ENCODE data around the gene SYNPO2.
"Not testable (repeated sequence)": the region's sequence is repeated elsewhere in the genome, so short reads cannot be mapped to it uniquely, and the experiment has no call there.

SYNPO2 gene, protein sequence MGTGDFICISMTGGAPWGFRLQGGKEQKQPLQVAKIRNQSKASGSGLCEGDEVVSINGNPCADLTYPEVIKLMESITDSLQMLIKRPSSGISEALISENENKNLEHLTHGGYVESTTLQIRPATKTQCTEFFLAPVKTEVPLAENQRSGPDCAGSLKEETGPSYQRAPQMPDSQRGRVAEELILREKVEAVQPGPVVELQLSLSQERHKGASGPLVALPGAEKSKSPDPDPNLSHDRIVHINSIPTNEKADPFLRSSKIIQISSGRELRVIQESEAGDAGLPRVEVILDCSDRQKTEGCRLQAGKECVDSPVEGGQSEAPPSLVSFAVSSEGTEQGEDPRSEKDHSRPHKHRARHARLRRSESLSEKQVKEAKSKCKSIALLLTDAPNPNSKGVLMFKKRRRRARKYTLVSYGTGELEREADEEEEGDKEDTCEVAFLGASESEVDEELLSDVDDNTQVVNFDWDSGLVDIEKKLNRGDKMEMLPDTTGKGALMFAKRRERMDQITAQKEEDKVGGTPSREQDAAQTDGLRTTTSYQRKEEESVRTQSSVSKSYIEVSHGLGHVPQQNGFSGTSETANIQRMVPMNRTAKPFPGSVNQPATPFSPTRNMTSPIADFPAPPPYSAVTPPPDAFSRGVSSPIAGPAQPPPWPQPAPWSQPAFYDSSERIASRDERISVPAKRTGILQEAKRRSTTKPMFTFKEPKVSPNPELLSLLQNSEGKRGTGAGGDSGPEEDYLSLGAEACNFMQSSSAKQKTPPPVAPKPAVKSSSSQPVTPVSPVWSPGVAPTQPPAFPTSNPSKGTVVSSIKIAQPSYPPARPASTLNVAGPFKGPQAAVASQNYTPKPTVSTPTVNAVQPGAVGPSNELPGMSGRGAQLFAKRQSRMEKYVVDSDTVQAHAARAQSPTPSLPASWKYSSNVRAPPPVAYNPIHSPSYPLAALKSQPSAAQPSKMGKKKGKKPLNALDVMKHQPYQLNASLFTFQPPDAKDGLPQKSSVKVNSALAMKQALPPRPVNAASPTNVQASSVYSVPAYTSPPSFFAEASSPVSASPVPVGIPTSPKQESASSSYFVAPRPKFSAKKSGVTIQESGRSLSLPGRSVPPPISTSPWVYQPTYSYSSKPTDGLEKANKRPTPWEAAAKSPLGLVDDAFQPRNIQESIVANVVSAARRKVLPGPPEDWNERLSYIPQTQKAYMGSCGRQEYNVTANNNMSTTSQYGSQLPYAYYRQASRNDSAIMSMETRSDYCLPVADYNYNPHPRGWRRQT
- 6.6 to 7.3 reads per million in 2 donors for total RNA-seq

DNA sequence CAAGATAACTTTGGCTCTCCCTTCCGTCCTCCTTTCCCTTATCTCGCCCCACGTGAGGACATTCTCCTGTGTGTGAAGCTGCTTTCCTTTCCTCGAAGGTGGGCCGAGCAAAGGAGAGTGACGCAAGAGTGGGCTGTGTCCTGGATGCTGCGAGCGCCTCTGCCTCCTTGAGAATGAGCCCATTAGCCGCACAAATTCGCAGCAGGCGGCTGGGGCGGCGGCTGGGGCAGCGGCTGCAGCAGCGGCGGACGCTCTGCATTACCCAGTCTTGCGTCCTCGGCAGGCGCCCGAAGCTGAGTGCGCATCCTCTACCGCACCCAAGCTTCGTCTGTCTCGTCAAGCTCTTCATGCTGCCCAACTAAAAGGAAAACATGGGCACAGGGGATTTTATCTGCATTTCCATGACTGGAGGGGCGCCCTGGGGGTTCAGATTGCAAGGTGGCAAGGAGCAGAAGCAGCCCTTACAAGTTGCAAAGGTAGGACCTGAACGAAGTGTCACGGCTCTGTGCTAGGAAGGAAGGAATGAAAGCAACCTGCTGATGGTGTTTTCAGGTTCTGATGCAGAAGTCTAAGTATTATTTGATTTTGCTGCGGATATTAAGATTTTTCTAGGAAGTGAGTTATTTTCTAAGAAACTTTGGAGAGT is at the start of gene SYNPO2:
Gene SYNPO2, plus strand, starts transcription at position 189 of the 646 bp plus-strand sequence. Its CDS starts 183 bp downstream, at position 372.
- DNase-seq: no peak

DNA sequence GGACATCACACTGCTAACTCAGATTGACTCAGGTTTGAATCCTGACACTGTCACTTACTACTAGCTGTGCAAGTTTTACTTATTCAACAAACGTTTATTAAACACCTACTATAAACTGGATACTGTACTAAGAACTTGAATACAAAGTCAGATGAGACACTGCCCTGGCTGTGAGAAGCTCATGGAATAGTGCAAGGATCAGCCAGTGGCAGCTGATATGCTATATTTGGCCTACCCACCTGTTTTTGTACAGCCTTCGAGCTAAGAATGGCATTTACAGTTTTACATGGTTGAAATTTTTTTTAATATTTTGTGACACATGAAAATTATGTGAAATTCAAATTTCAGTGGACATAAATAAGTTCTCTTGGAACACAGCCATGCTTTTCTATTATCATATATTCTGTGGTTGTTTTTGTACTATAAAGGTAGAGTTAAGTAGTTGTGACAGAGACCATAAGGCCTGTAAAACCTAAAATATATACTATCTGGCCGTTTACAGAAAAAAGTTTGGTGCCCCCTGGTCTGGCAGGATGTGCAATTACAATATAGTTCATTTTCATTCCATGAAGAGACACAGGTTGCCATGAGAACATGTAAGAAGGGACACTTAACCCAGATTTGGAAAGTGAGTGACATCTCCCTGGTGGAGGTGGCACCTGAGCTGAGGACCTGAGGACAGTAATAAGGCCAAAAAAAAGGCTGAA is 49.3 kb upstream of the SYNPO2 start:
- DNase-seq: no peak

DNA sequence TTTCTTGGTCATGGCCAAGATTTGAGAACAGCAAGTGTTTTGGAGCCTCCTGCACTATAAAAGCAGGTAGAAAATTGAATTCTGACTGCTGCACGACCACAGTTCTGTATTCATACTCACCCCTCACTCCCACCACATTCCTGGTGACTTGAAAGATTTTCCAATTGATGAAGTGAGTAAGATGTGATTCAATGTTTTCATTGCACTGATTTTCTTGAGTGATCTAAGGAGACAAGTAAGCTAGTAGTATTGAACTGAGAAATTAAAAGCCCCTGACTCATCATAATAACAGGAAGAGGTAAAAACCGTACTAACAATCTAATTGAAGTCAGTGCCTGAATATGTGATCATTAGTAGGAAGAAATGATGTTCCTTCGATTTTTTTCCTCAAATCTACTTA is 46.6 kb upstream of the SYNPO2 start:
- DNase-seq: no peak

DNA sequence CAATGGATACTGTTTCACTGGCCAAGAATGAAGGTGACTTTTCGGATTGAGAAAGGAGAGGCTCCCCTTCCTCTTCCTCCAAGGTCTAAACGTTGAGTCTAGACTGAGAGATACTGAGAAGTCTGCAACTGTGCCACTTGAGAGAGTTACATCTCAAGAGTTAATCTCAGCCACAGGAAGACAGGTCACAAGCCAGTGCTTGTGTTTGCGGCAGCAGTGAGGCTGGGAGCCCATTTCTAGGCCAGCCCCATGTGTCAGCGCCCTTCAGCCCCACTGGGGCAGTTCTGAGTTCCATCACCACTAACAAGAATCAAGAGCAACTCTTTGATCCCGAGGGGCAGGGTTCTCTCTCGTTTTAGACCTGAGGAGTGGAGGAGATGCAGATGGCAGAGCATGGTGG is 45.4 kb upstream of the SYNPO2 start:
- no peak for DNase-seq

DNA sequence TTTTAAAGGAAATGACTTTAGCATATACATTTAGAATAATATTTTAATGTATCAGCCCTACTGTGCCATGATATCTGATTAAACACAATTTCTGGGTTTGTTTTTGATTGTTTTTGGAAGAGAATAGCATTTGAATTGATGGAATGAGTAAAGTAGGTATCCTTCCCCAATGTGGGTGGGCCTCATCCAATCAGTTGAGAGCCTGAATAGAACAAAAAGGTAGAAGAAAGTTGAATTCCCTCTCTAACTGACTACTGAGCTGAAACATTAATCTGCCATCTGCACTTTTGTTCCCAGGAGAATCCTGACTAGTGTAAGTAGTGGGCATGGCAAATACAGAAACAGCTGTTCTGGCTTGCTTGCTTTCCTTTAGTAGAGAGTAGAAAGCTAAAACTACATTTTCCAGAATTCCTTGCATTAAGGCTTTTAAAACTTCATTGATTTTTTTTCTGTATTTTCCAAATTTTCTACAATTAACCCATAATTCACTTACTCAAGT is 43.1 kb upstream of the SYNPO2 start:
- DNase-seq: no peak

DNA sequence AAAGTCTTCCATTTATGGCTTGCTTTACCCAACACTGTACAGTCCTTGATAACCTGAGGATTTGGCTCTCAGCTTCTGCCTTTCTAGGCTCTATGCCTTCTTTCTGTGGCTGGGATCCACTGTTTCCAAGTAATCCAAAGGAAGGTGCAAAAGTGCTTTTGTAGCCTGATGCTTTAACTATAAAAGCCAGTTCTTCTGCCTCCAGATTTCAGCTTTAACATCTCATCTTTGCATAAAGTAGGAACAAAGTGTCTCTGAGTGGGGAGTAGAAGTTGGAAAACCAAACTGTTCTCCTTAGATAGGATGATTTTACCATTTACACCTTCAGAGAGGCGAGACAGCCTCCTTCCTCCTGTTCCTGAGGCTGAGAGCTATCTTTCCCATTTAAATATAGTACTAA is 41.7 kb upstream of the SYNPO2 start:
- no peak for DNase-seq

DNA sequence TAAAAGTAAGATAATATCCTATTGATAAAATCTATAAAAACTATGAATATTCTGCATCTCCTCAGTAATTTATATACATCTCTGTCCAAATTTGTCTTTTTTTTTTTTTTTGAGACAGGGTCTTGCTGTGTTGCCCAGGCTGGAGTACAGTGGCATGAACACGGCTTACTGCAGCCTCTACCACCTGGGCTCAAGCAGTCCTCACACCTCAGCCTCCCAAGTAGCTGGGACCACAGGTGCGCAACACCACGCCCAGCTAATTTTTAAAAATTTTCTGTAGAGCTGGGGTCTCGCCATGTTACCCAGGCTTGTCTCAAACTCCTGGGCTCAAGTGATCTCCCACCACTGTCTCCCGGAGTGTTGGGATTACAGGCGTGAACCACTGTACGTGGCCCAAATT is 40.4 kb upstream of the SYNPO2 start:
- no peak for DNase-seq

DNA sequence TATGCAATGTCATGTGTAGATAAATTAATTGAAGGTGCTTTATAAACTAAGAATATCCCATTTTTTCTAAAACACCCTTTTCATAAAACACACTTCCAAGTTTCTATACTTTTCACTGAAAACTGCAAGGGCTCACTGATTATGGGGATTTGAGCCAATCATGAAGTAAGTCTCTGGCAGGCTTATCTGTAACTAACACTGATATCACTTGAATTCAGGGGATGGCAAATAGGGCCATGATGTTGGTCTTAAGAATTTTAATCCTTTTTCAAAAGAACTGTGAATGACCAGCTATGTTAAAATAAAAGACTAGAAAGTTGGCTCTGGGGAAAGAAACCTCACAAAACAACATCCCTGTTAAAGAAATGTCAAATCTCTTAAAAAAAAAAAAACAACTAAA is 39.8 kb upstream of the SYNPO2 start:
- DNase-seq: no peak

DNA sequence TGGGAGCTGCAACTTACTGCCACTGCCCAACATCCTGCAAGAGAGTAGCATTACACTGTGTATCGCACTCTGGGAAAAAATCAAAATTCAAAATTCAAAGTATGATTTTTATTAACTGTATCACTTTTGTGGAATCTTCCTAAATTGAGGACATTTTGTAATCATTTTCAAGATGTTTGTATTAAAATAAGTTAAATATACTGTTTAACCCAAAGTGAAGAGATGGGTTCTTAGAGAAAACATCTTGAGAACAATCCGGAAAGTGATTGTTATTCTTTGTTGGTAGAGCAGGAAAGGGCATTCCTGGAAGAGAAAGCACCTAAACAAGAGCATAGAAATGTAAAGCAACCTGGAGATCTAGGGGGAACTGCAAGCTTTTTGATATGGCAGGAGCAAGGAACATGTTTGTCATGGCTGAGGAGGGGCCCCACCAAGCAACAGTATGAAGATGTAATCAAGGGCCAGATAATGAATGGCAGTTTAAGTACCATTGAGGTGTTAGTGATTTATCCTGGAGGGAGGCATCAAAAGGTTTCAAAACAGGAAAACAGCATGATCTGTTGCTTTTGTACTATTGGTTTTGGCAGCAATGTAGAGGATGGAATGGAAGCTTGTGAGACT is 38.7 kb upstream of the SYNPO2 start:
- no peak for DNase-seq

DNA sequence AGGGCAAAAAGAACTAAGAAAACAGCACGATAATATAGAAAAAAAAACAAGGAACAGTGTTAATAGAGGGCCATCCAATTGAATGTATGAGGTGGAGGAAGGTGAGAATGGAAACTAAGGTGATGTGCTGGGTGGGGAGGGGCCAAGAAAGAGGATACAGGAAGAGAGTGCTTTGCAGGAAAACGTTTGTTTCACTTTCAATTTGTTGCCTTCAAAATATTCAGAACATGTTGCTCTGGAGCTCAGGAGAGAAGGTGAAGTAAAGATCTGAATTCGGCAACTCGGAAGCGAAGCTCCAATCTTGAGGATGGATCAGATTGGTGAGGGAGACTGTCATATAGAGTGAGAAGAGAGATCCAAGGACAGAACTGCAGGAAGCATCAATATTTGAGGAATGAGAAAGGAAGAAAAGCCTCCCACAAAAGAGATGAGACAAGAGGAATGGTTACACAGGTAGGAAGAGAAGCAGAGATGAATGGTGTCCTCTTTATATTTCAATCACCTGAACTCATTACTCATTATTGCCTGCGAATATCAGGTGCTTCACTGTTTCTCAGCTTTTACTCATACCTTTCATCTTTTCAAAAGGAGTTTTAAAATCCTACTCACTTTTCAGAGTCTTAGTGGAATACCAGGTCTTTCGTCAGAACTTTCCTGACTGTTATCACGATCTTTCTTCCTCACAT is 38.0 kb upstream of the SYNPO2 start:
- no peak for DNase-seq

DNA sequence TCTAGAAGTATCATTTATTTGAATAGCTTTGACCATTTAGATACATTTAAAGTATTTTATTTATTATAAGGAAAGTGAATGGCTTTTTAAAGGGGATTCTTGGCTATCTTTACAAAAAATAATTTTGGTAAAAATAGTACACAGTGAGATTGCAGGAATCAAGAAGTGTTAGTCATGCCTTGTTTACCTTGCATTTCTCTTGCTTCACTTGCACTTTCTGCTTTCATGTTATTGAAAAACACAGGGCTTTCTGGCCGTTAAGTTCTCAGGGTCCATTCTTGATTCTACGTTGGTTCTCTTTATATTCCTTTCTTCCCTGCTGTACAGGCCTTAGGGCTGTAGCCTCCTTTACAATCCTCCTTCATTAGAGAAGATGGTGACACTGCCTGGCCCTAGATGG is 30.9 kb upstream of the SYNPO2 start:
- DNase-seq: no peak

DNA sequence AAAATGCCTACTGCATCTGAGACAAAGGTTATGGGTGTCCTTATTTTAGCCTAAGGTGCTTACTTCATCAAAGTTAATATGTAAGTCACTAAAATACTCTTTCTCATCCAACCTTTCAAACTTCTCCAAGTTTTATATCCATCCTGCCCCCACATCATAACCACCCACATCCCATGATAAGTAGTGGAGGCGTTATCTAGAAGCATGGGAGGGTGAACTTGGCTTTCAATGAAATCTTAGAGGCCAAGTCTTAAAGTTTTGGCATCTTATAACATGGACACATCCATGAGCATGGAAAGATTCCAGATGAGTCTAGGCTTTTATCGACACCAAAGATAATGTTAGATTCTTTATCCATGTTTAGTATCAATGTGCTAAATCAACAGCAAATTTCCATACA is 29.9 kb upstream of the SYNPO2 start:
- no peak for DNase-seq

DNA sequence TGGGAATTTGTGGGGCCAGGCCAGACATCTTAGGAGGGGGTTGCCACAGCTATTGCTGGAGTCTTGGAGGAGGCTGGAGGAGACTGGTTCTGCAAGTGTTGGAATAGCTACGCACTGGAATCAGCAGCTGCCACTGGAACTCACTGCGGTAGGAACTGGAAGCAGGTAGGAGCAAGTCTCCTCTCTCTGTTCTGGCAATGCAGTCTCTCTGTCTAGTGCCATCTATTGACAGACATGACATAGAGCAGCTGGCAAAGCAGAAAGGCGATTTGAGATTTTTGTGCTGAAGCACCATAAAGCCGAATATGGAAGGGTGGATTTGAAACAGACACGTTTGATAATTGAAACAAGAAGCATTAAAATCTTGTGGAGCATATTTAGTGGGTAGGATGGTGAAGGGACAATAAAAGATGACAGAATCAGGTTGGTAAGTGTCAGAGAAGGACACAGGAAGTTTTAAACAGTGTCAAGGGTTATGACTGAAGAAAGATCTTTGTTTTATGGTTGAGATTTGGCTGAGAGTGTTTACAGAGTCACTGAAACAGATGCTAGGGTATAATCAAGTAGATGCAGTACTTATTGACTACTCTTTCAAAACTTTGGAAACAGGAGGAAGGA is 23.5 kb upstream of the SYNPO2 start:
- DNase-seq: no peak

DNA sequence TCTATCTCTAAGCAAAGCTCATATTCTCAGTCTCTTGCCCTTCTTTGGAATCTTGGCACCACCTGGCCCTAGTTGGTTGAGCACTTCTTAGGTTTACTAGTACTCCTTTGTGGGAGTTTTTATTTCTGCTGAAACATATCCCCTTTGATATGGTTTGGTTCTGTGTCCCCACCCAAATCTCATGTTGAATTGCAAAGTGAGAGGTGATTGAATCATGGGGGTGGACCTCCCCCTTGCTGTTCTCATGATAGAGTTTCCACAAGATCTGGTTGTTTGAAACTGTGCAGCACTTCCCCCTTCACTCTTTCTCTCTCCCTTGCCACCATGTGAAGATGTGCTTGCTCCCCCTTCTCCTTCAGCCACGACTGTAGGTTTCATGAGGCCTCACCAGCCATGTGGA is 22.2 kb upstream of the SYNPO2 start:
- no peak for DNase-seq

DNA sequence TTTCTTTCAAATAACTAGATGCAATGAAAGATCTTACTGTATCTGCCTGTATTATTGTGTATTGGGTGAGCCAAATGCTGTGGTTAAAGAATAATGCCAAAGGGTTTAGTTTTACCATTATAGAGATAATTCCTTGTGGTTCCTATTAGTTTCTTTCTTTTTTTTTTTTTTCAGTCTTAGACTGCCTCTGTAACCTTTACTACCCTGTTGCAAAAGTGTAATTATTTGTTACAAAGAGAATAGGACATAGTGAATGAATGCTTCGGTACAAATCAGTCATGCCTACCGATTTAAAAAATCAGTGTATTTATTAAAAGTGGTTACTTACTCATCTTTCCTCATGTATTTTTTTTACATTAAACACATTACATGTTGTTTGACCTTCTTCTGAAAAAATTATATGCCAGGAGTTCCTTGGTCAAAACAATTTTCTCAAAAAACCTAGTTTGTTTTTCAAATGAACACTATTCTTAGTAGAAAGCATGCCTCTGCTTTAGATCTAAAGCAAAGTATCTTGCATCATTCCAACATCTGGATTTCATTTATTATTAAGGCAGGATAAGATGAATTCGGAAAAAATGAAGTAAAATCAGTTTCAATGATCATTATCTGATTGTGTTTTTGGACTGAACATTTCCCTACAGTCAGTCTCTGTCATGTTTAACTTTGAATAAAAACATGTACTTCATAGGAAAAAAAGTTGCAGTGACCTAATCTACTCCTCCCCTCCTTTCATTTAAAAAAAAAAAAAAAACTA is 21.2 kb upstream of the SYNPO2 start:
- DNase-seq: no peak

DNA sequence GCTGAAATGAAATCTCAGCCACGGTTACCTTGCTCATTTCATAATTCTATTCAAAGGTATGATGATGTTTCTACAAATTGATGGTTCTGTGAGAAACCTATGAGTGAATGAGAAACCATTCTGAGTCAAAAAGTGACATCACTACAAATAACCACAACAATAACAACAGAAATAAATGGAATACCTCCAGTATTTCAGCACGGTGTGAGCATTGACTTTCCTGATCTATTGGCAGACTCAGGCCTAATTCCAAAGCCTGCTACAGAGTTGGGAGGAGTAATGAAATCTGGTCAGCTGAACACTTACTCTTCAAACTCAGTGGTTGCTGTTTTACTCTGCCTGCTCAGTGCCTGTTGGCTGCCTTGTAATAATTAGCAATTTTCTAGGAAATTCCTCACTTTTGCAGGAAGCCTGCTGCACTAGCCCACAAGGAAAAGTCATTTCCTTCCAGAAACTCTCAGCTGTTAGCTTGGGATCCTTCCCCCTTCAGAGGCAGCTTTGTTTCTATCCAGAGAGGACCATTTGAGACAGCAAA is 18.8 kb upstream of the SYNPO2 start:
- no peak for DNase-seq

DNA sequence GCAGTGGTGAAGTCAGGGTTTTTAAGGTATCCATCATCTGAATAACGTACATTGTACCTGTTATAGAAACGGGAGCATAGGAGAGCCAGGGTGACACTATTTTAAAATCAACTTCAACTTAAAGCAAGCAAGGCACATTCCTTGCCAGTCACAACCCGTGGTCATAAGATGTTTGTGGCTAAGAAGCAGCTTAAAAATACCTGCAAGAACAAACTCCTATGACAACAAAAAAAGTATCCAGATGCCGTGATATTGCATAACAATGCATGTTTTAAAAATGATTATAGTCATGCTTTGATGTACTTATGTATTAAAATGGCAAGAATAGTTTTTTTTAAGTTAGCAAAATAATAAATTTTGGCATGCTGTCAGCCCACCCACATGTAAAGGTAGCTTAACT is 16.5 kb upstream of the SYNPO2 start:
- DNase-seq: no peak

DNA sequence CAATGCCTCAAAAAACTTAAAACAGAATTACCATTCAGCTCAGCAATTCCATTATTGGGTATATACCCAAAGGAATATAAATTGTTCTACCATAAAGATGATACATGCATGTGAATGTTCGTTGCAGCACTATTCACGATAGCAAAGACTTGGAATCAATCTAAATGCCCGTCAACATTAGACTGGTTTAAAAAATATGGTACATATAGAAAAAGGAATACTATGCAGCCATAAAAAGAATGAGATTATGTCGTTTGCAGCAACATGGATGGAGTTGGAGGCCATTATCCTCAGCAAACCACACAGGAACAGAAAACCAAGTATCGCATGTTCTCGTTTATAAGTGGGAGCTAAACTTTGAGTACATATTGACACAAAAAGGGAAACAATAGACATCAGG is 10.9 kb upstream of the SYNPO2 start:
- DNase-seq: no peak

DNA sequence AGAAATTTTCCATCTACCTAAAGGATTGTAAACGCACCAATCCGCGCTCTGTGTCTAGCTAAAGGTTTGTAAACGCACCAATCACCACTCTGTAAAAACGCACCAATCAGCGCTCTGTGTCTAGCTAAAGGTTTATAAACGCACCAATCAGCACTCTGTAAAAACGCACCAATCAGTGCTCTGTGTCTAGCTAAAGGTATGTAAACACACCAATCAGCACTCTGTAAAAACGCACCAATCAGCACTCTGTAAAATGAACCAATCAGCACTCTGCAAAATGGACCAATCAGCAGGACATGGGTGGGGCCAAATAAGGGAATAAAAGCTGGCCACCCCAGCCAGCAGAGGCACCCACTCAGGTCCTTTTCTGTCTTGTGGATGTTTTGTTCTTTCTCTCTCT is 10.1 kb upstream of the SYNPO2 start:
- DNase-seq: not testable (repeated sequence)

Measured in activated gamma-delta T cell (primary cell).